CD4-positive, alpha-beta T cell treated with Interferon alpha-2 for 1 hour (primary cell): ENCODE results near the gene IGFALS.
A peak's percentile ranks its signal among the peaks of the same experiment; 100 is the strongest.
"Not testable (repeated sequence)": the region's sequence is repeated elsewhere in the genome, so short reads cannot be mapped to it uniquely, and the experiment has no call there.

Experiments
- DNase-seq, 2 donors: peaks; one replicate each; pipeline ENCODE4 v3.0.0-alpha.2; 2020 to 2022

The IGFALS gene

DNA sequence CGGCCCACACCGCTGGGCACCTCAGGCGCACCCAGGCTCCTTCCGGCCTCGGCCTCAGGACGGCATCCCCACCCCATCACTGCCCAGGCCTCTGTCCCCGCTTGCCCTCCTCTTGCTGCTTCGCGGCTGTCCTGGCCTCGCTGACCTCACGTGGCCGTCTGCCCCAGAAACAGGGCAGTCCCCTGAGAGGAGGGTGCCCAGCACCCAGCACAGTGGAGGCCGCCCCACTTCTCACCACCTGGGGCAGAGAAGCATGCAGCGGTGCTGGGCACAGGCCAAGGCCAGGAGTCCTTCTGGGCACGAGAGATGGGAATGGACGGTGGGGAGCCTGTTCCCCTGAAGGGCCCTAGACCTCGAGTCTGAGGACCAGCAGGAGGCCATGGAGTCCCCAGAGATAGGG, 24.2 kb upstream of the IGFALS start:
- DNase-seq, result no peak

DNA sequence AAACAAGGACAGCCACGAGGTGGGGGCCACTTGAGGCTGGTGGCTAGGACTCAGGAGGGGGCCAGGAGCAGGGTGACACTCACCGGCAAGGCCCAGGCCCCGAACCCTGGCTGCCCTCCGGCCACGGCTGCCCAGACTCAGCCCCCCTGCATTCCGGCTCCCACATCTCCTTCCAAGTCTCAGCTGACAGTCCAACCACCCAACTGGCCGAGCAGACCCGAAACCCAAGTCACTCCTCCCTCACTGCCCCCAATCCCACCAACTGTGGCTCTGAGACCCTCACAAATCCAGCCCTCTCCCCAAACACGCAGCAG, 23.7 kb upstream of the IGFALS start:
- no peak for DNase-seq

DNA sequence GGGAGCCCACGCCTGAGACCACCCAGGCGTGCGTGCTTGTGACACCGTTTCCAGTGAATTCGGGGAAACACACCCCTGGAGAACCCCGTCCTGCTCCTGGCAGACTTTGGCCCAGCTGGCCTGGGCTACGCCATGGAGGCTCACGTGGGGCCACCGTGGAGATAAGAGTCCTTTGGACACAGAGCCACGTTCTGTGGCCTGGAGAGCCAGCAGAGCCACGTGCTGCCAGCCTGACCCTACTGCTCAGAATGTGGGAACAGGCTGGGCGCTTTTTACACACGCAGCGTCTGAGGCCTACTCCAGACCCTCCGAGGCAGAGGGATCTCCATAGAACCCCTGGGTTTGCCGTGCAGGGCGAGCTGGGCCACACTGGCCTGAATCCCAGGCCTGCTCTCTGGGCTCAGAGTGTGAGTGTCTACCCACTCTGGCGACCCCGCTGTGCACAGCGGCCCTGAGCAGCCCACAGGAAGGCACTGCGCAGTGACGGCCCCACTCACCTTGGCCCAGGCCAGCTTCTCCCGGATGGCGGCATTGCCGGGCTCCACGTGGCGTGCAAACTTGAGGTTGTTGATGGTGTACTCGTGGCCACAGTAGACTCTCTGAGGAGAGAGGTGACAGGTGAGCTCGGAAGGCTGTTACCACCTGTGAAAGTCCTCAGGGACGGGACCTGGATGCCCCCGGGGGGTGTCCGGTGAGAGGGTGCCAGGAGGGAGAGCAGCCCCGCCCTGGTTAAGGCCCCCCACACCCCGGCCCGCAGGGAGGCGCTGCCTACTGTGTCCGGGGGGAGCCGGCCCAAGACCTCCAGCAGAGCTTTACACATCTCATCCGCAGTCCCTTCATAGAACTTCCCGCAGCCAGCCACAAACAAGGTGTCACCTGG, 23.1 kb upstream of the IGFALS start:
- DNase-seq, result no peak

DNA sequence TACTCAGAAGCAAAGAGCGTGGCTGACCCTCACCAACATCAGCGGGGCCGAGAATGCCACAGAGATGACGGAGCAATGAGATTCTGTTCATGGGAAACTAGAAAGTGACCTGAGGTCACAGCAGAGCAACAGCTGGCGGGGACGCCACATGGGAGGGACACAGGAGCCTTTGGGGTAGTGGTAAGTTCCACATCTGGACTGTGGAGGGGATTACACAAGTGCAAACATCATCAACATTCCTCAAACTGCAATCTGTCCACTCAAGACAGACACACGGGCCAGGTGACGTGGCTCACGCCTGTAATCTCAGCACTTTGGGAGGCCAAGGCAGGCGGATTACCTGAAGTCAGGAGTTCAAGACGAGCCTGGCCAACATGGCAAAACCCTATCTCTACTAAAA, 22.0 kb upstream of the IGFALS start:
- DNase-seq, result no peak

DNA sequence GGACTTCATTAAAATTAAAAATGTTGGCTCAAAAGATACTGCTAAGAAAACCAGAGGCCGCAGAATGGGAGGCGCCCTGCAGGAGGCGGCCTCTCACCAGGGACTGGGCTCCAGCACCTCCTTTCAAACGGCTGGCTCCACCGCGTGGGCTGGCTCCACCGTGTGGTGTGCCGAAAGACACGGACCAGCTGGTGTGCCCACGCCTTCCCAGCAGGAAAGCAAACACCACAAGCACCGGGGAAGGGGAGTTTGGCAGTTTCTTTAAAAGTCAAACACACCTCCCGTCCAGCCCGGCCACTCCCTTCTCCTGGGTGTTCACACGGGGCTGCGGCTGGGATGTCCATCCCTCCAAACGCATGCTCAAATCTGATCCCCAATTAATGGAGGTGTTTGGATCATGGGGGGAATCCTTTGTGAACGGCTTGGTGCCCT, 19.2 kb upstream of the IGFALS start:
- peak; percentile 35 to 47 for DNase-seq

GRCh38 chr16:1810536-1810935, 17.0 kb upstream of the IGFALS start:
- no peak for DNase-seq

GRCh38 chr16:1810106-1810505, 16.6 kb upstream of the IGFALS start:
- no peak for DNase-seq

- DNase-seq, result no peak
Measured at GRCh38 chr16:1809281-1809801, 15.8 kb upstream of the IGFALS start.

- no peak for DNase-seq
Measured at GRCh38 chr16:1808691-1809090, 15.2 kb upstream of the IGFALS start.

DNA sequence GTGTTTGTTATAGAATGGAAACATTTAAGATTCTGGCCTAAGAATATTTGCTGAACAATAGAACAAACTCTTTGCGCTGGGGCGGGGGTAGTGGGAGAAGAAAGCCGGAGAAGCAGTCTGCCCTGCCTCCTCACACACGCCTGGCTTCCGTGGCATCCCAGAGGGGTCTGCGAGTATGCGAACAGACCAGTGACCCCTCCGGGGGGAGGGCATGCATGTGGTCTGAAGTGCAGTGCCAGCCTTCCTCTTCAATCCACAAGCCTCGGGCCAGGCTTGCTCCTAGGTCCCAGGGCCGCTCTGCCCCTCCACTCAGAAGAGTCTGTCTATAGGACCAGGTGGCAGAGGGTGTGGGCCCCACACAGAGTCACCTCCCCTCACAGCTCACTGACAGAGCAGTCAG, 14.1 kb upstream of the IGFALS start:
- DNase-seq, result no peak

DNA sequence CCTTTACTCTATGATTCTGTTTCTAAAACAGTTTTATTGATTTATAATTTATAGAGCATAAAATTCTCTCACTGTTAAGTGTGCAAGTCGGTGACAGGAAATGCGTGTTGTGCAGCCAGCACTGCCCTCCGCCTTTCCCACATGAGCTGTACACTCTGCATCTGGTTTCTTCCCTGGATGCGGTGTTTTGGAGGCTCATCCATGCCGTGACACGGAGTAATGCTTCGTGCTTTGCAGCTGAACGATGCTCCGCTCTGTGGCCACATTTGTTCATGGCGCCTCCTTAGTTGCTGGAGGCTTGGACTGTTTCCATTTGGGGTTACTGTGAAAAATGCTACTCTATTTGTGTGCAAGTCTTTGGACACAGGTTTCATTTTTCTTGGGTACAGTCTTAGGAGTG, 7.2 kb upstream of the IGFALS start:
- DNase-seq, result no peak

GRCh38 chr16:1799263-1799662, 5.8 kb upstream of the IGFALS start:
- not testable (repeated sequence) for DNase-seq

DNA sequence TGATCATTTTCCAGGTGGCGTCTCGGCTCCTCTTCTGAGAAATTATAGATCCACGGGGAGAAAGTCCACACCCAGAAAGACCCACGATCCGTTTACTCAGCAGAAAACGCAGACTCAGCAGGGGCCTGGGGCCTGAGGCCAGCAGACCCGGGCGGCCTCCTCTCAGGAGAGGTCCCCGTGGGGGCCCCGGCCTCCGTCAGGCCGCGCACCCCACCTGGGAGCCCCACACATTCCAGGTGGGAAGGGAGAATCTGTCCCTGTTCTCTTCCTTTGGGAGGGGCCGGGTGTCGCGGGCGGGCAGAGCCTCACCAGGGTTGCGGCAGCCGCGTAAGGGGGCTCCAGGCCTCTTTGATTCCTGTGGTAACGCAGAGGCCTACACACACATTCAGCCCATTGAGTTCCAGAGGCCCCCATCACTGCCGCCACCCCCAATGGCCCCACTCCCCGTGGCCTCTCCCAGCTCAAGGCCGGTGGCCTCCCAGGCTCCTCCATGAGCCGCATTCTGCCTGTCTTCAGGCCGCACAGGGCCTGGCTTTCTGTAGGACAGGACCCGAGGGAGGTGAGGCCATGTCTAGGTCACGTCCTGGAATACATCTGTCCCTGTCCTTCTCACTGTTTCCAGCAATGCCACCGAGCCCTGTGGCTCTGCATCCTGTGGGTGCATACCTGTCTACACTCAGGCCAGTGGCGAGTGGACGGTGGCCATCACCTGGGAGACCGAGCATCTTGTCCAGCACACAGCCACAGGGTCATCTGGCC, 1.6 kb upstream of the IGFALS start:
- DNase-seq, result no peak

DNA sequence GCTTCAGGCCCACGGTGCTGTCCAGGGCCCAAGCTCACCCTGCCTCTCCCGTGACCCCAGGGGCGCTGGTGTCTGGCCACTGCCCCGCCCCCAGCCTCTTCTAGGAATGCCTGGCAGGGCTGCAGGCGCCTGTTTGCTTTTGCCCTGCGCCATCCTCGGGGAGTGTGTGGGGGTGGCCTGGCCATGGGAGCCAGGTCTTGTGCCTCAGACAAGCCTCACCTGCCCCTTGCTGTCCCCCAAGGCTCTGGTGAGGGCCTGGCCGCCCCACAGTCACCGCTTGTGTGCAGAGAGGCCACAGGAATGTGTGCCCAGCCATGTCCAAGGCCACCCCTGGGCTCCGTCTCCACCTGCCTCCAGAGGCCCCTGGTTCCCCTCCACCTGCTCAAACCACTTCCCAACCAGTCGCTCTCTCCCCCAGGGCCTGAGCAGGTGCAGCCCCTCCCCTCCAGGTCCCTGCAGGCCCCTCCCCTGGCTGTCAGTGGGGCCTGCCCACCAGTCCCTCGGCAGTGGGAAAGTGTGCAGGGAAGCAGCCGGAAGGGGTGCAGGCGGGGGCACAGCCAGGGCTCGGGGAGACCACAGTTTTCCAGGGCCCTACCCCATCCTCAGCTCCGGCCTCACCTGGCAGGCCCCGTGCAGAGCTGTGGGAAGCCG, 841 bp upstream of the IGFALS start:
- no peak for DNase-seq

DNA sequence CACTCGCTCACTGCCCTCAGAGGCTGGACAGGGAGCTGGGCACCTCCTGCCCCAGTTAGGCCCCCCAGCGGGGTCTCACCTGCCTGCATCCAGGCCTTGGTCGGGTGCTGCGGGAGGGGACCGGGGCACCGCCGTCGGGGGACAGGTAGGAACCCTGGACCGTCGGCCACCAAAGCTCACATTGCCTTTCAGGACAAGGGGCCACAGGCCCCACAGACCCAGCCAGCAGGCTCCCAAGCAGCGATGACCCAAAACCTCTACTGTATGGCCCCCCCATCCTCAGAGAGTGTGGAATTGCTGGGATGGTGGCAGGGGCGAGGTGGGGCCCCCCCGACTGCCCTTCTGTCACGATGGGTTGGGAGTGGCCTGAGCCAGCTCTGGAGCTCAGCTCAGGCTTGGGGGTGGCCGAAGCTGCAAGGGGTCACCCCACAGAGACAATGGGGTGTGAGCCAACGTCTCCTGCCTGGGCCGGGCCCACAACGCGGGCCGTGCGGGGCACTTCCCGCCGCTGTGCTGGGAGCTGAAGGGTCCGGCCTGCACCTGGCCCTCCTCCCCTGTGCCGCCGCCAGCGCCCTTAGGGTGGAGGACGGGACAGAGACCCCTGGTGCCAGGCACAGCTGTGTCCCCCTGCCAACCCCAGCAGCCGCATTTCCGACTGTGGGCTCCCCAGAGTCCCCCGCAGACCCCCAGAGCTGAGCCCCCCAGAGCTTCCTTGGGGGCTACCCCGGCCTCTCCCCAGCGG, 498 bp downstream of the IGFALS start:
- no peak for DNase-seq

DNA sequence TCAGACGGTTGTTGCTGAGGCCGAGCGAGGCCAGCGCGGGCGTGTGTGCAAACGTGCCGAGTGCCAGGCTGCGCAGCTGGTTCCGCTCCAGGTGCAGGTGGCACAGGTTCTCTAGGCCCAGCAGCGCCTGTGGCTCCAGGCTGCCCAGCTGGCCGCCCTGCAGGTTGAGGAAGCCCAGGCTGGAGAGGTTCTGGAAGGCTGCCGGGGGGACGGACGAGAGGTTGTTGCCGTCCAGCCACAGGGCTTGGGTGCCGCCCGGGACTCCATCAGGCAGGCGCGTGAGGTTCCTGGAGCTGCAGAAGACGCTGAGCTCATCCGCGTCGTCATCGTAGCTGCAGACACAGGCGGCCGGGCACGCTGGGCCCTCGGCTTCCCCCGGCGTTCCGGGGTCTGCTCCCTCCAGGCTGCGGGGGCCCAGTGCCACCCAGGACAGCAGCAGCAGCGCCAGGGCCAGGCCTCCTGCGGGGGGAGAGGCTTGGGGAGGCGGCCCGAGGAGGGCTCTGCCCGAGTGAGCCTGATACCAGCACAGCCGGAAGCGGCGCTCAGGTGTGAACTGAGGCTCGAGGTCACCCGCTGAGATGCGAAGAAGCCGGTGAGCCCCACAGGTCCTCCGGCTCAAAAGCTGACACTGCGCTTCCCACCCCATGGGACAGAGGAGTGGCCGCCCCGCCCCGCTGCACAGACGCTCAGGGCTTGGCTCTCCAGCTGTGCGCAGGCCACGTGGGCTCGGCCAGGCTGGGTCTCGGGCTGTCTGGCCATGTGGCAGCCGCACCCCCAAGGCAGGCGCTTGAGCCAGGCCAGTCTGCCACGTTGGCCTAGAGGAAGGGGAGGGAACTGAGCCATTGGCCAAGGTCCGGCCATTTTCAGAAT, 1.3 kb downstream of the IGFALS start:
- DNase-seq, result no peak

- no peak for DNase-seq
Measured at GRCh38 chr16:1791256-1791942, 2.1 kb downstream of the IGFALS start.

- DNase-seq, result no peak
Measured at GRCh38 chr16:1790611-1791255, 2.8 kb downstream of the IGFALS start.

GRCh38 chr16:1790261-1790610, 3.3 kb downstream of the IGFALS start:
- no peak for DNase-seq

DNA sequence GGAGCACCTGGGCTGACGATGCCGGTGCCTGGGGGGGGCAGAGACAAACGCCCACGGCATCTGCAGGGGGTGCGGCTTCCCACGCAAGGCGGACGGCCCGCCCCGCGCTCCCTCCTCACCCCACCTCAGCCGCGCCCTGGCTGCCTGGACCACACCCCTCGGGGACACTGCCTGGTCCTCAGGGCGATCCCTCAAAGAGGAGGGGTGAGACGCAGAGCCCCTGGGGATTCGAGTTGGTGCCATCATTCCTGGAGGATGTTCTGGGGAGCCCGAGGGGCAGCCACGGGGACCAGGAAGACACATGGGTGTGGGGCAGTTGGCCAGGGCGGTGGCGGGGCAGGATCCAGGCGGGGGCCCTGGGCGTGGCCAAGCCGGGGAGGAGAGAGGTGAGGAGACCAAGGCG, 3.9 kb downstream of the IGFALS start:
- no peak for DNase-seq

DNA sequence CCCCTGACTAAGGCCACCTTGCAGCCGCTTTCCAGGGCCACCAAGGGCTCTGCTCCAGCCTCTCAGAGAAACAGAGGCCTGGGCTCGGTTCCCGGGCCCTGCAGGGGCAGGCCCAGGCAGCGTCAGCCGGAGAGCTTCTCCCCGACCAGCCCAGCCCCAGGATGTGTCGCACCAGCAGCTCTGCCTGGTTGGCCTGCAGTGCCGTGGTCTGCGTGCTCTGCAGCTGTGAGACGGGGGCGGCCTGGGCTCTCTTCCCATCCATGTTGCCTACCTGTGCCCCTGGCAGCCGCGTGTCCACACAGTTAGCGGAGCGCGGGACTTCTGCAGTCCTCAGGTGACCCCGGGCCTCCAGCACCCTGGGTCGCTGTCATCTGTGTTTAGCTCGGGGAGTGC, 4.8 kb downstream of the IGFALS start:
- no peak for DNase-seq
